Measurements from ENCODE around the gene TUBB3.

Gene TUBB3

DNA sequence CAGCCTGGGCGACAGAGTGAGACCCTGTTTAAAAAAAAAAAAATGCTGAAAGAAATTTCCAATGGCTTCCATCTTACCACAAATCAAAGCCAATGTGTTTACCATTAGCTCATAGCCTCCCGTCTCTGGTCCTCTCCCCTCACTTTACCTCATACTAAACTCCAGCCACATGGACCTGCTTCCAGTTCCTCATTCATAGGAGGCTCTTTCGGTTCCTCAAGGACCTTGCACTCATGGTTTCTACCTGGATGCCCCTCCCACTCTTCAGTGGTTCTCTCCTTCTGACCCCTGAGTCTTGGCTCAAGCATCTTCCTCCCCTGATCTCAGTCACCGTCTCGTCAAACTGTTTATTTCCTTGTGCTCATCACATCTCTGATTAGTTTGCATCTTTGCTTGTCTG lies 21.6 kb downstream of the TUBB3 start:
- no peak for DNase-seq (ENCODE audit: low read depth)

DNA sequence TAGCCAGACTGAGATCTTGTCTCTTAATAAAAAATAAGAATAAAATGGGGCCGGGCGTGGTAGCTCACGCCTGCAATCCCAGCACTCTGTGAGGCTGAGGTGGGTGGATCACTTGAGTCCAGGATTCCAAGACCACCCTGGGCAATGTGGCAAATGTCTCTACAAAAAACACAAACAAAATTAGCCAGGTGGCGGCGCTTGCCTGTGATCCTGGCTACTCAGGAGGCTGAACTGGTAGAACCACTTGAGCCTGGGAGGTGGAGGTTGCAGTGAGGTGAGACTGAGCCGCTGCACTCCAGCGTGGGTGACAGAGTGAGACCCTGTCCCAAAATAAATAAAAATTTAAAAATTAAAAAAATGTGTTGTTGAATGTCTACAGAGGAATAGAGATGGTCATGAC lies 22.5 kb downstream of the TUBB3 start:
- no peak for DNase-seq (ENCODE audit: low read depth)

- no peak for DNase-seq (ENCODE audit: low read depth)
Observed at GRCh38 chr16:89946515-89946914, 23.4 kb downstream of the TUBB3 start.

GRCh38 chr16:89949121-89949742 lies 26.1 kb downstream of the TUBB3 start:
- no peak for DNase-seq (ENCODE audit: low read depth)

- DNase-seq (ENCODE audit: low read depth) = no peak
Observed at GRCh38 chr16:89949756-89950155, 26.6 kb downstream of the TUBB3 start.

GRCh38 chr16:89951509-89951908 lies 28.4 kb downstream of the TUBB3 start:
- no peak for DNase-seq (ENCODE audit: low read depth)

DNA sequence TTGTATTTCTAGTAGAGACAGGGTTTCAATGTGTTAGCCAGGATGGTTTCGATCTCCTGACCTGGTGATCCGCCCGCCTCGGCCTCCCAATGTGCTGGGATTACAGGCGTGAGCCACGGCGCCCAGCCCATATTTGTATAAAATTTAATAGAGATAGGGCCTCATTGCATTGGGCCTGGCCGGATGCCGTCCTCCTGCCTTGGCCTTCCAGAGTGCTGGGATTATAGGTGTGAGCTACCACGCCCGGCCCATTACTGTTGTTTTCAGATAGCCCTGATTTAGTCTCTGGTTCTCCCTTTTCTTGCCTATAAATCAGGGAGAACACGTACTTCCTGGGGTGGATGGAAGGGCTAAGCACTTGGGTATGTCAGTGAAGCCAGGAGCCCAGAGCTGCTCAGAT lies 28.9 kb downstream of the TUBB3 start:
- DNase-seq (ENCODE audit: low read depth) = no peak

DNA sequence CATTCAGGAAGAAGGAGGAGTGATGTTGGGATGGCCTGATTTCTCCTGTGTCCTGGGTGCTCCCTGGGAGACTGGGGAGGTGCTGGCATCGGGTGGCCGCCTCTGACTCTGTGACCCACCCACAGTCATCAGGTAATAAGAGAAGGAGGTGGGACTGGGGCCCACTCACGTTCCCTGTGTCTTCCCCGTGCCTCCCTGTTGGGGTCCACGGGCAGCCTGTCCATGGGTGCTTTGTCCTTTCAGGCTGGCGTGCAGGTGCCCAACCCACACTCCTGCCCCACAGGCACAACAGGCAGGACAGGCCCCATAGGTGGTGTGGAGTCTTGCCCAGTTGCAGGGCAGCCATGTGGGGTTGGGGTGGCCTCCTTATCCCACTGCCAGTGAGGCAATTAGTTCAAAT lies 29.4 kb downstream of the TUBB3 start:
- DNase-seq (ENCODE audit: low read depth) = no peak

GRCh38 chr16:89953671-89954406 lies 30.7 kb downstream of the TUBB3 start:
- no peak for DNase-seq (ENCODE audit: low read depth)

DNA sequence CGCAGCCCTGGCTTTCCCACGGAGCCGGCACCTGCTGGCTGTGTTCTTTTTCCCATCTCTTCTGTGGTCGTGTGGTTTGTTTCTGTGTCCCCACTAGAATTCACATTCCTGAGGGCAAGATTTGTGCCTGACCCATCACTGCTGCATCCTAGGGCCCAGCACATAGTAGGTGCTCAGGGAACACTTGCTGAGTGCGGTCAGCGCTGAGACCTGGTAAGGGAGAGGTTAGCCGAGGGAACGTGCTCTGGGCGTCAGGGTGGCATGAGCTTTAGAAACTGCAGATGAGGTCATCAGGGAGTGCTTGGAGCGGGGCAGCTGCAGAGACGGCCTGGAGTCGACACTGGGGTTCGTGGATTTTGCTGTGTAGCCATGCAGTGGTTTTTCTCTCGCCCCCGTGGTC lies 31.3 kb downstream of the TUBB3 start:
- DNase-seq (ENCODE audit: low read depth) = no peak

DNA sequence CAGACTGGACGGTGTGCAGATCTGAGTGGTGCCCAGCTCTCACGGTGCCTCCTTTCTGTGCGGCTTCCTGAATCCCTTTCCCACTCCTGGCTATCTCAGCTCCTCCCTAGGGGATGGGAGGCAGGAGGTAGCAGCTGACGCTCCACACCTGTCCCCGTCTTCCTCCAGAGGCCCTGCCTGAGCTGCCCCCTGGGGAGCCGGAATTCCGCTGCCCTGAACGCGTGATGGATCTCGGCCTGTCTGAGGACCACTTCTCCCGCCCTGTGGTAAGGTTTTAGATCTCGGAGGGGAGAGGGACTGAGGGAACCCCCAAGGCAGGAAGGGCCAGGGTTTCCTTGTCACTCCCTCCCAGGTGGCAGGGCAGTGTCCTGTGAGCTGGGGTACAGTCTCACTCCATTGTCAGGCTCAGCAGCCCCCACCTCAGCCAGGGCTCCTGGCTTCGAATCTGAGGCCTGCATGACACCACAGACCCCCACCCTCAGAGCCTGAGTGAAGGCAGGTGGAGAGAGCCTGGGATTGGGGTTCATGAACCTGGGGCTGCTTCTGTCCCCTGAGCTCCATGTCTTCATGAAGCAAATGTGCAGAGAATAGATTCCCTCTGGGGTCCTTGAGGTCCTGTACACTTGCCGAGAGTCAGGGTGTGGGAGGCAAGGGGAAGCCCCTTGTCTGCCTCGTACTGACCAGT lies 32.0 kb downstream of the TUBB3 start:
- no peak for DNase-seq (ENCODE audit: low read depth)

GRCh38 chr16:89956505-89957215 lies 33.5 kb downstream of the TUBB3 start:
- no peak for DNase-seq (ENCODE audit: low read depth)

GRCh38 chr16:89957216-89957785 lies 34.2 kb downstream of the TUBB3 start:
- DNase-seq (ENCODE audit: low read depth) = no peak

DNA sequence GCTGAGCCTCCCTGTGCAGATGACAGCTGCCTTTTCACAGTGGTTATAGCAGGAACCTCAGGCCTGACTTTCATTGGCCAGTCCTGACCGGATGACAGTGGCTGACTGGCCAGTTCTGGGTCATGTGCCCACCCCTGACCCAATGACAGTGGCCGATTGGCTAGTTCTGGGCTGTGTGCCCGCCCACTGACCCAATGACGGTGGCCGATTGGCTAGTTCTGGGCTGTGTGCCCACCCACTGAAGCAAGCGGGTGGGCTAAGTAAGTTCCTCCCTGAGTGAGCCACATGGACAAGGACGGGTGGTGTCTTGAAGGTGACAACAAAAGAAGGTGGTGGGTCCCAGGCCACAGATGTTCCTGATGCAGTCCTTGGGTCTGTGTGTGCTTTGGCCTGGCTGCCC lies 34.9 kb downstream of the TUBB3 start:
- no peak for DNase-seq (ENCODE audit: low read depth)

- DNase-seq (ENCODE audit: low read depth) = no peak
Observed at GRCh38 chr16:89958596-89958995, 35.5 kb downstream of the TUBB3 start.

- no peak for DNase-seq (ENCODE audit: low read depth)
Observed at GRCh38 chr16:89960966-89961365, 37.8 kb downstream of the TUBB3 start.

DNA sequence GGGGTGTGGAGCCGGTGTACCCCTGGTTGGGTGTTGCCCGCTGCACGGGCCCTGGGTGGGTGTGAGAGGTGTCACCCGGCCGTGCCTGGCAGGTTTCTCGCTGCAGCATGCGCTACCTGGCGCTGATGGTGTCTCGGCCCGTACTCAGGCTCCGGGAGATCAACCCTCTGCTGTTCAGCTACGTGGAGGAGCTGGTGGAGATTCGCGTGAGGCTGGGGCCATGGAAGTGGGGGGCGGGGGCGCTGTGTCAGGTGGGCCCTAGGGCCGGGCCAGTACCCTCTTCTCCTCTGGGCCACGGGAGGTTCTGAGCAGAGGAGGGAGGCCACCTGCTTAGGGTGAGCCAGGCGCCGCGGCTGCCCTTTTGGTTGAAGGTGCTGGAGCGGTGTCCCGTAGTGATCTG lies 38.8 kb downstream of the TUBB3 start:
- no peak for DNase-seq (ENCODE audit: low read depth)

- DNase-seq (ENCODE audit: low read depth) = no peak
Observed at GRCh38 chr16:89962754-89963498, 39.8 kb downstream of the TUBB3 start.

- DNase-seq (ENCODE audit: low read depth) = no peak
Observed at GRCh38 chr16:89964201-89964600, 41.1 kb downstream of the TUBB3 start.

- no peak for DNase-seq (ENCODE audit: low read depth)
Observed at GRCh38 chr16:89965447-89966225, 42.5 kb downstream of the TUBB3 start.

GRCh38 chr16:89966756-89967155 lies 43.6 kb downstream of the TUBB3 start:
- no peak for DNase-seq (ENCODE audit: low read depth)

Measured in activated gamma-delta T cell treated with anti-CD3 and anti-CD28 coated beads, Interleukin-2, amount 50 U/mL, for 16 hours (primary cell).